CD1c-positive myeloid dendritic cell (primary cell): ENCODE measurements around the gene DEDD.

Experiments used
- DNase-seq: peaks from one replicate; pipeline ENCODE4 v3.0.0-alpha.2; 2016; ENCODE audit errors: extremely low spot score

Gene DEDD, protein sequence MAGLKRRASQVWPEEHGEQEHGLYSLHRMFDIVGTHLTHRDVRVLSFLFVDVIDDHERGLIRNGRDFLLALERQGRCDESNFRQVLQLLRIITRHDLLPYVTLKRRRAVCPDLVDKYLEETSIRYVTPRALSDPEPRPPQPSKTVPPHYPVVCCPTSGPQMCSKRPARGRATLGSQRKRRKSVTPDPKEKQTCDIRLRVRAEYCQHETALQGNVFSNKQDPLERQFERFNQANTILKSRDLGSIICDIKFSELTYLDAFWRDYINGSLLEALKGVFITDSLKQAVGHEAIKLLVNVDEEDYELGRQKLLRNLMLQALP

DNA sequence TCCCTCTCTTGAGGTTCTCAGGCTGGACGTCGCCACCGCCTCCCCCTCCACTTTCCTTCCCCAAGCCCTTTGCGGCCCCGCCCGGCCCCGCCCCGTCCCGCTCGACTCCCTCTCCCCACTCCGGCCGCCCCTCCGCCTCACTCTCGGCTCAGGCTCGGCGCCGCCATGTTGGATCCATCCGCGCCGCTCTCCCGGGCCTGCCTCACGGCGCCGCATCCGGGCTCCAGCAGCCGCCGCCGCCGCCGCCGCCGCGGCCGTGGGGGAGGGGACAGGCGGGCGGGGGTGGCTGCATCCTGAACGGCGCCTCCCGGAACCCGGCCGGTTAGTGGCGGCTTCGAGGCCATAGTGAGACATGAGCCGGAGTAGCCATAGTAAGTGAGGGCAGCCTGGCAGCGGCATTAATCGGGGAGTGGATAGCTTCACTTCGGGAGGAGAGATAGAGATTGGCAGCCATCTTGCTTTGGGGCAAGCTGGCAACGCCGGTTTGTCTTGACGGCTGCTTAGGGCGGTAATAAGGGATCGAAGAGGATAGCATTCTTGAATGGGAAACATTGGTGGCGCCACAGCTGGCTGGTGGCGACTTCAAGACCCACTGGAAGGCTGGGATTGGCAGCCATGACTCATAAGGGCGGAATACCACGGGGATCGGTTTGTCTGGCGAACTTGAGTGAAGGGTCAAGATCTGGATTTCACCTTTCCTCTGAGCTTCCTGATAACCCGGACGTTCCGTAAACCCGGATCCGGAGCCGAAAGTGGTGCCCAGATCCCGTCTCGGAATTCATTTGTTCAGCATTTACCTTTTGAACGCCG, at the start of gene DEDD:
Gene DEDD, minus strand, starts transcription at position 258 of the 810 bp plus-strand sequence. CDS start 8,205 bp downstream, outside the sequence.
- peak; percentile 95 for DNase-seq

DNA sequence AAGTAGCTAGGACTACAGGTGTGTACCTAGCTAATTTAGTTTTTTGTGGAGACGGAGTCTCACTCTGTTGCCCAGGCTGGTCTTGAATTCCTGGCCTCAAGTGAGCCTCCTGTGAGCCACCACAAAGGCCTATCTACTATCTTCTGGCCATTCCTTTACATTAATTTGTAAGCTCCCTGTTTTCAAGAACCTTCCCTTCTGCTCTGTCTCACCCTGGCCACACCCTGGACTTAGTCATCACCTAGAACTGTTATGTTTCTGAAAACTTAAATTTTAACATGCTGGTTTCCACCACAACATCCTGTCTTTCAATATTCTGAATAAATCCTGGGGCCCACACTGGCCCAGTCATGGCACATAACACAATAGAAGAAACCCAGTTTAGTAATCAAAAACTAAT, 49.7 kb upstream of the DEDD start:
- peak; percentile 51 for DNase-seq

GRCh38 chr1:161180639-161181038, 48.2 kb upstream of the DEDD start:
- peak; percentile 59 for DNase-seq

DNA sequence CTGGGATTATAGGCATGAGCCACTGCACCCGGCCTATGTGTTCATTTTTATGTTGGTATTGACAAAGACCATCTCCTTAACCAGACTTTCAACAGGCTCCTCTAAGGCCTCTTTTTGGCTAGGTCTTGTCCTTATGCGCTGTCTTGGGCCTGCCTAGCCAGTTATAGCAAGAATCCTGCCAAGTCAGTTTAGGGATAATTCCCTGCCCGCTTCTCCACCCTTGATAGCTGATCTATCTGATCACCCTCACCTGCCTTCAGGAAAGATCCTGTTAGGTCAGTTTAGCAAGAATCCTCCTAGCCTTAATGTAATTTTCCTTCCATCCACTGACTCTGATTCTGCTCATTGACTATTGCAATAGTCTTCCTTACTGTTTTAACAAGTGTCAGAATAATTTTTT, 47.2 kb upstream of the DEDD start:
- DNase-seq: no peak

GRCh38 chr1:161177936-161178244, 45.4 kb upstream of the DEDD start:
- DNase-seq: no peak

DNA sequence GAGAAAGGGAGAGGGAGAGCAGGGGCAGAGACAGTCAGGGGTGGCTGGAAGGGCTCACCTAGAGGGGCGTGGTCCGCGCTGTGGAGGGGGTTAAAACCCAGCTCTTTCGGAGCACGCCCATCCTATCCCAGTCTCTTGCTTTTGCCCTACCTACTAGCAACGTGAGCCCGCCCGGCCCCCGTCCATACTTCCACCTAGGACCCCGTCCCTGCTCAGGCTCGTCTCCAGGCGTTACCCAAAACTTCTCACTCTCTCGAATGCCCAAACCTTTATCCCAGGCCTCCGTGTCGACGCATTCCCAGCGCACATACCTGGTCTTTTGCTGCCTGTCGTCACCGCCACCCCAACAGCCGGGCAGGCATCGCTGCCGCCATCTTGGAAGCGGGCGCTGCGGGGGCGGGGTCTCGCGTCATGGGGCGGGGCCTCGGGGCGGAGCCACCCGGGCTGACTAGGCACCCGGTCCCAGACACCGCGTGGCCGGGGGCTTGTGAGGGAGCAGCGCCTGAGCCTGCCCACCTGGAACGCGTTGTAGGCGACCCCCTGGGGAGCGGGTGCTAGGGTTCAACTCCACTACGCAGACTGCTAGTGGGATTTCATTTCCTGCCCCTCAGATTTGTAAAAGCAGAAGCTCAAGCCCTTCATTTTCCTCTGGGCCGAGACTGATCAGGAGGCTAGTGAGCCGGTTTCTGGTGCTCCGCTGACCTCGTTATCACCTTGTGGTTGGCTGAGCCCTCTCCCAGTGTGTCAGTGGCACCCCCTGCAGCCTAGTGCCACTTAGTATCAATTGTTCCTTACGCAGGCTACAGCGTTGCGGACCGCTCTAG, 44.9 kb upstream of the DEDD start, which contains the start of gene B4GALT3:
Gene B4GALT3, minus strand, starts transcription at position 396 of the 824 bp plus-strand sequence. CDS start 1,447 bp downstream, outside the sequence.
- DNase-seq: peak; percentile 92

- DNase-seq: no peak
These were observed 44.1 kb upstream of the DEDD start for GRCh38 chr1:161176468-161177111.

GRCh38 chr1:161175771-161176453, 43.4 kb upstream of the DEDD start:
- no peak for DNase-seq

GRCh38 chr1:161174911-161175310, 42.4 kb upstream of the DEDD start:
- no peak for DNase-seq

- no peak for DNase-seq
These were observed 41.2 kb upstream of the DEDD start for GRCh38 chr1:161173711-161174110.

GRCh38 chr1:161172776-161173376, 40.4 kb upstream of the DEDD start:
- DNase-seq: no peak

GRCh38 chr1:161172349-161172748, 39.9 kb upstream of the DEDD start:
- DNase-seq: no peak

DNA sequence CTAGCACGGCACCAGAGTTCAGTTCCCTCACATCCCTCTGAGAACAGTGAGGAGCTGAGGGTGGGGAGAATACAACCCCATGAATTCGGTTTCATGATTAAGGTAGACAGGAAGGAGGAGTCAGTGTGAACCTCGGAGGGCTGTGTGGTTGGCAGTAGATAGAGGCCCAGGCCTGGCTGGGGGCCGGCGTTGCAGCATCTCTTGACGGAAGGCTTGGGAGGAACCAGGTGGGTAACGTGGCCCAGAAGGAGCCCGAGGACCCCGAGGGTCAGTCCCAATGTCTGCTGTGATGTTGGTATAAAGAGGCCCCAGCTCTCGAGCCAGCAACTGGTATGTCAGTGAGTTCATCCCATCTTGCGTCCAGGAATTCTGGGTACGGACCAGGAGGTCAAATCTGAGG, 39.2 kb upstream of the DEDD start:
- no peak for DNase-seq

DNA sequence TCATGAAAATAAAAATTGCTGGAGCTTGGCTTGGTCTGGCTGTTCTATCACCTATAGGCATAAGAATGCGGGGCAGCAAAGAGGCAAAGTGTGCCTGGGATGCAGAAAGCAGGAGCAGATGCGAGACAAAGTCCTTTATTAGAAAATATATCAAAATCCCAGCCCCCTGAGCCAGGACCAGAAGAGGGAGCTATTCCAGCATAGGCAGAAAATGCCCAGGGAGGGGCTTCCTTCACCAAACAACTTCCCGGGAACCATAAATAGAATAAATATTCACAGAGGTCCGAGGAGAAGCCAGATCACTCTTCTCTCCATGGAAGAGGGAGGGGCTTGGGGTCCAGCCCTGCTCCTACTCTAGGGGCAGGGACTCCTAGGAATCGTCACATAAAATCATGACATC, 38.7 kb upstream of the DEDD start:
- no peak for DNase-seq

DNA sequence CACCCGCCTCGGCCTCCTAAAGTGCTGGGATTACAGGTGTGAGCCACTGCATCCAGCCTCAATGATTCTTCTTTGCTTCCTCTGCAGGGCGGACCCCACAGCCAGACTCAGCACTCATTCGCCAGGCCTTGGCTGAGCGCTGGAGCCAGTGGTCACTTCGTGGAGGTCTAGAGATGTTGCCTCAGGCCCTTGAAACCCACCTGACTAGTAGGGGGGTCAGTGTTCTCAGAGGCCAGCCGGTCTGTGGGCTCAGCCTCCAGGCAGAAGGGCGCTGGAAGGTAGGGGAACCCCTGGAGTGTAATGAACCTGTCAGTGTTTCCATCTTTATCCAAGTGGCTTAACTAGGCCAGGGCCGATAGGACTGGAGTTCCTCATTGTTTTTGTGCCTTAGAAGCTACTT, 36.4 kb upstream of the DEDD start:
- no peak for DNase-seq

GRCh38 chr1:161166669-161167548, 34.4 kb upstream of the DEDD start:
- no peak for DNase-seq

DNA sequence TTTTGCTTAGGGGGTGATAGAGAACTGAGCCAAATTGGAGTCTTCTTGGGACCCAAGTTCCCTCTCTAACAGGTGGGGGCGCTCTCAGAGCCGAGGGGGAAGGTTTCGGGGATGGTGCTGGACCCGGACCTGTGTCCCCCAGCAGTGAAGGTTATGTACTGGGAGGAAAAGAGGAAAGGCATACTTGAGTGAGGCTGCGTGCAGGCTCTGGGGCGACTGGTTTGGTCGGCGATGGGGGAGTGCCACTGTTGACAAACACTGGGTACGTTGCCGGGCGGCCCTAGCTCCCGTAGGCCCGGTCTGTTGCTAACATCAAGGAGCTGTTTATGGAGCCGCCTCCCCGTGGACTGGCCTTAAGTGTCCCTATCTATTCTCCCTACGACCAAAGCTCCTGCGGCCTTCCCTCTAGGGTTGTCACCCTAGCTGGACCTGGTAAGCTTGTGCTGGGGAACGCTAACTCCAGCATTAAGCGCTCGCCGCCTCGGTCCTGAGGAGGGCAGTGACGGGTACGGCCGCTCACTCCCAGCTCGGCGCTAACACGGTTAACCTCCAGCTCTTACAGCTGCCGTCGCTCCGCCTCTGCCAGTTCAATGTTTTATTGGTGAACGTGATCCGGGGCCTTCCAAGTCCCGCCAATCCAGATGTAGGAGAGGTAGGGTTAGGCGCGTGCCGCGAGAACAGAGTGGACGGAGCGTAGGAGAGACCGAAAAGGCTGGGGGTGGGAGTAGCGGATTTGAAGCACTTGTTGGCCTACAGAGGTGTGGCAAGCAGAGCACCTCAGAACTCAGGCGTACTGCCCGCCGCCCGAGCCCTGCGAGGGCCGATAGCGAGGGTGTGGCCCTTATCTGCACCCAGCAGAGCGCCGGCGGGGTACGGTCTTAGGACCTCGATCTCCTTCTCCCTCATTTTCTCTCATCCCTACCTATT, 33.5 kb upstream of the DEDD start, which contains the start of gene PPOX:
Gene PPOX, plus strand, starts transcription at position 685 of the 927 bp plus-strand sequence. CDS start 422 bp downstream, outside the sequence.
- peak; percentile 97 for DNase-seq

DNA sequence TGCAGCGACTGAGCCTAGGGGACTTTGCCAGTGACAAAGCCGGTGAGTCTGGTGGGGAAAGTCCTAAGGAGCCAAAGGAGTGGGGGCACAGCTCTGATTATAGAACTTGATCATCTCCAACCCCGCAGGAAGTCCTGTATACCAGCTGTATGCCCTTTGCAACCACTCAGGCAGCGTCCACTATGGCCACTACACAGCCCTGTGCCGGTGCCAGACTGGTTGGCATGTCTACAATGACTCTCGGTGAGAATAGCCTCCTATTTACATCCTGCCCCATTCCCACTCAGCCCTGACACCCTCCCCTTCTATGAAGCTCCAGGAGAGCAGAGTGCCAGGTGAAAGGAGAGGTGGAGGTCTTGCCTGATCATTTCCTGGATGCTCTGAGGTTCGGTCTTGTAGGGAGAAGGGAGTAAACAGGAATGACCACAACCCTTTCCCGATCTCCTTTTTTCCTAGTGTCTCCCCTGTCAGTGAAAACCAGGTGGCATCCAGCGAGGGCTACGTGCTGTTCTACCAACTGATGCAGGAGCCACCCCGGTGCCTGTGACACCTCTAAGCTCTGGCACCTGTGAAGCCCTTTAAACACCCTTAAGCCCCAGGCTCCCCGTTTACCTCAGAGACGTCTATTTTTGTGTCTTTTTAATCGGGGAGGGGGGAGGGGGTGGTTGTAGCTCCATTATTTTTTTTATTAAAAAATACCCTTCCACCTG, 32.6 kb upstream of the DEDD start:
- no peak for DNase-seq
